ENCODE data around the gene TMEM131L.
A peak's percentile ranks its signal among the peaks of the same experiment; 100 is the strongest.
"Not testable (repeated sequence)": the region's sequence is repeated elsewhere in the genome, so short reads cannot be mapped to it uniquely, and the experiment has no call there.

The TMEM131L gene

GRCh38 chr4:153449338-153449737 is 16.8 kb upstream of the TMEM131L start:
- no peak for DNase-seq (ENCODE audit: low read depth in 2 of 2)

- DNase-seq (ENCODE audit: low read depth in 2 of 2) = no peak
Observed at GRCh38 chr4:153450544-153450917, 15.6 kb upstream of the TMEM131L start.

- DNase-seq (ENCODE audit: low read depth in 2 of 2) = not testable (repeated sequence)
Observed at GRCh38 chr4:153451145-153451544, 15.0 kb upstream of the TMEM131L start.

DNA sequence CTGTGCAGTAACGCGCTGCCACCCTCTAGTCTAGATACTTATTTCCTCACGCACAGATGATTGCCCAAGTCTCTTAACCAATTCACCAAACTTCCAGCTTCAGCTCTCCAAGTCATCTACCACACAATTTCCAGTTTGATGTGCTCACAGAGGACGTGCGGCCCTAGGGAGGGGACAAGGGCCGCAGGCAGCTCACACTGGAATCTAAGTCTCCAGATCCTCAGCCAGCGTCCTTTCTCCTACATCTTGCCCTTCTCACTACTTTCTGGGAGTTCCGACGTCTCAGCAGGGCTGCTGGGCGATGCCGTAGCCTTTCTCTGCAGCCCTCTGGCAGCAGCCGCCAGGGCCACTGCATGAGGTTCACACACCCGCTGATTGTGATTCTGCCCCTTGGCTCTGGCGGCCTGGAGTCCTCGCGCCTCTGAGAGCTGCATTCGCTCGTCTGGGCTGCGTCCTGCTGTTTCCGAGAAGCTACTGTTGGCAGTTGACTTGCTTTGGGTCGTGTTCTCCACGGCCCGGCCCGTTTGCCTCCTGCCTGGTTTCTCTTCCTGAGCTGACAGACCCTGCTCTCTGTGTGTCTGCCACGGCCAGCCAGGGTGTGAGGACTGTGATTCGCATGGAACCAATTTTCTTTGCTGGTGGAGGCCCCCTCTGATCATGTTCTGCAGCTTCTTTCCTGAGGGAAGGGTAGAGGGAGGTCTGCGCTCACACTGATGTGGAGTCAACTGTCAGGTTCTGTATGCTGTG is 14.1 kb upstream of the TMEM131L start:
- DNase-seq (ENCODE audit: low read depth in 2 of 2) = no peak

GRCh38 chr4:153452658-153453378 is 13.3 kb upstream of the TMEM131L start:
- DNase-seq (ENCODE audit: low read depth in 2 of 2) = no peak

GRCh38 chr4:153453402-153453801 is 12.8 kb upstream of the TMEM131L start:
- no peak for DNase-seq (ENCODE audit: low read depth in 2 of 2)

GRCh38 chr4:153458969-153459368 is 7.2 kb upstream of the TMEM131L start:
- DNase-seq (ENCODE audit: low read depth in 2 of 2) = no peak

GRCh38 chr4:153461549-153461948 is 4.6 kb upstream of the TMEM131L start:
- DNase-seq (ENCODE audit: low read depth in 2 of 2) = not testable (repeated sequence)

DNA sequence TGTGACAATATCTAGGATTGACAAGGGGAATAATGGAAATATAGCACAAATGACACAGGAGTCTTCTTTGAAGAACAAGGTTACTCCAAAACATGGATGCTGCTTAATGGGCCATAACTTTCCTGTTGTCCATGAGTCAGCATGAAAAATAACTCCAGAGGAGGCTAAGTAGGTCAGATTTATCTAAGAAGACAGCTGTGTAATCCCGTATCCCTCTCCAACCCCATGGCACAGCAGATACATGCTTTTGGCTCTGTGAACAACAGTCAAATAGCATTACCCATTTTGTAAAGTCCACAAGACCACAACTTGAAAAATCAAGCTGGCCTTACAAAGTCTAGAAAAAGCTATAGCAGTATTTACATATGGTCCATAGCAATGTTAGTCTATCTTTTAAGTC is 2.1 kb upstream of the TMEM131L start:
- DNase-seq (ENCODE audit: low read depth in 2 of 2) = no peak

DNA sequence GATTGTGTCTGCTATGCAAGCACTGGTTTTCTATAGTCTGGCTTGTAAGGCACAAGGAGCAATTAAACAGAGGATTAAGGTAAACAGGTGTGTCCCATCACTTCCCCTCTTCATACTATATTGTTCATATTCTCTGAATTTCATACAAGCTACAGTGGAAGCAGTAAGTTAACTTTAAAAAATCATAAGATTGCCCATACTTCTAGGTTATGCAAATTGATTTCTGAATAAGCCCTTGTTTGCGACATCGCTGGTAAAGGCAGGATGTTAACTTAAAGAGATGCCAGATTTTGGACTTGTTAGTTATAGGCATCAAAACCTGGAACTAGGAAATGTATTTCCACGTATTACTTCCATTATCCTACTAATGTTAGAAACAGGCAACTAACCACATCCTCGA is 1.0 kb upstream of the TMEM131L start:
- DNase-seq (ENCODE audit: low read depth in 2 of 2) = no peak

- no peak for DNase-seq (ENCODE audit: low read depth in 2 of 2)
Observed at GRCh38 chr4:153465615-153466080, 512 bp upstream of the TMEM131L start.

GRCh38 chr4:153466949-153467896 is 1.1 kb downstream of the TMEM131L start:
- DNase-seq (ENCODE audit: low read depth in 2 of 2) = peak; percentile 40 to 51

DNA sequence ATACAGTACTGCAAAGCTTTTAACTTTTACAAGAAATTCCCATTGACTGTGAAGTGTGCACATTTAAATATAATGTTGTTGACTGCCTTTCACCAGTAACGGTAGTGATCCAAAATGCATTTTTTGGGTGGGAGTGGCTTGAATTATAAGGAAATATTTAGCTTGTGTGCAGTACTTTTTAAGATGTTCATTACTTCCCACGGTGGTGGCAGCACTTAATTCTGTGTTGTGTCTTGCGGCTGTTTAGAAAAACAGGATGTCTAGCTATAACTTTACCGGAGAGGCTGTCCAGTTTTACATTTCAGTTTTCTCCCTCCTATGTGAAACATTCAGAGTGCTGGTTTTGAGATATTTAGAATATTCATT is 1.7 kb downstream of the TMEM131L start:
- no peak for DNase-seq (ENCODE audit: low read depth in 2 of 2)

GRCh38 chr4:153468587-153468986 is 2.4 kb downstream of the TMEM131L start:
- no peak for DNase-seq (ENCODE audit: low read depth in 2 of 2)

GRCh38 chr4:153469031-153469430 is 2.9 kb downstream of the TMEM131L start:
- DNase-seq (ENCODE audit: low read depth in 2 of 2) = no peak

- not testable (repeated sequence) for DNase-seq (ENCODE audit: low read depth in 2 of 2)
Observed at GRCh38 chr4:153471071-153471697, 5.0 kb downstream of the TMEM131L start.

- DNase-seq (ENCODE audit: low read depth in 2 of 2) = no peak
Observed at GRCh38 chr4:153471698-153472093, 5.5 kb downstream of the TMEM131L start.

GRCh38 chr4:153472122-153473037 is 6.2 kb downstream of the TMEM131L start:
- no peak for DNase-seq (ENCODE audit: low read depth in 2 of 2)

DNA sequence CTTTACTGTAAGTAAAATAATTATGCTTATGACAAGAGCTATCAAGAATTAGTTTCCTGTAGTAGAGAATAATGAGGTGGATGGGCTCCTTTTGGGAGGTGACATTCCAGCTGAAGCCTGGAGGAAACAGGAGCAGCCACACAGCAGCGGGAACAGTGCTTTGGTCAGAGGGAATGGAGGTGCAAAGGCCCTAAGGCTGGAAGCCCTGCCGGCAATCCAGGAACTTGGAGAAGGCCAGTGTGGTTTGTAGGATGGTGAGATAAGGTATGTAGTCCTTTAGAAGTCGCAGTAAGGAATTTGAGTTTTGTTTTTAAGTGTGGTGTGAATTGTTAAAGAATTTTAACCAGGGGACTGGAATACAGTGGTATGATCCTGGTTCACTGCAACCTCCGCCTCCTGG is 8.1 kb downstream of the TMEM131L start:
- no peak for DNase-seq (ENCODE audit: low read depth in 2 of 2)

- no peak for DNase-seq (ENCODE audit: low read depth in 2 of 2)
Observed at GRCh38 chr4:153476829-153477574, 10.8 kb downstream of the TMEM131L start.

Data from stimulated activated CD8-positive, alpha-beta memory T cell treated with anti-CD3 and anti-CD28 coated beads, Interleukin-15, amount 100 ng/mL, for 4 hours (primary cell).